Natural killer cell (primary cell): ENCODE results near the gene SPDYC. TPM values are rescaled to one million over a fixed set of nuclear protein-coding genes. Genes with fewer than 3 reads are reported as not detected.

Experiments used
- ATAC-seq, 3 donors: fragments of 150-1000 bp in 2 of 3; fragments of 200-7000 bp in 1 of 3; cut with Tn5 transposase; 1 replicate in 1 of 3; 2 replicates in 2 of 3; pipeline ENCODE4 v1.10.0; 2021; ENCODE audit warnings: mild to moderate bottlenecking in 2 of 3, moderate library complexity in 2 of 3
- DNase-seq, 2 donors: peaks; one replicate each; pipeline versions ENCODE4 v3.0.0 to v3.0.0-alpha.2; 2013 to 2021; ENCODE audit warnings: mixed read lengths in 1 of 2
- H3K27ac ChIP-seq: one replicate; pipeline ENCODE4 v1.5.1; 2013; ENCODE audit warnings: mild to moderate bottlenecking, low read length
- H3K27me3 ChIP-seq: one replicate; pipeline ENCODE4 v1.6.1; 2013; ENCODE audit warnings: low read length; ENCODE audit not compliant: control insufficient read depth, insufficient read depth
- H3K36me3 ChIP-seq: one replicate; pipeline ENCODE4 v1.6.1; 2013; ENCODE audit warnings: low read length; ENCODE audit not compliant: control insufficient read depth, insufficient read depth
- H3K4me1 ChIP-seq: one replicate; pipeline ENCODE4 v1.6.1; 2013; ENCODE audit warnings: low read length; ENCODE audit not compliant: control insufficient read depth, insufficient read depth
- H3K4me3 ChIP-seq: one replicate; pipeline ENCODE4 v1.5.1; 2013; ENCODE audit warnings: low read length
- H3K9me3 ChIP-seq: one replicate; pipeline ENCODE4 v1.6.1; 2013; ENCODE audit warnings: low read length; ENCODE audit not compliant: control insufficient read depth, insufficient read depth
- H3K27ac Mint-ChIP-seq, 2 donors: one replicate each; pipeline ENCODE4 v1.8.0; 2022; ENCODE audit warnings: mild to moderate bottlenecking in 2 of 2, mixed read lengths in 2 of 2, moderate library complexity in 1 of 2
- H3K27me3 Mint-ChIP-seq, 2 donors: one replicate each; pipeline ENCODE4 v1.8.0; 2022; ENCODE audit warnings: low read depth in 2 of 2, mixed read lengths in 2 of 2
- H3K36me3 Mint-ChIP-seq: one replicate; pipeline ENCODE4 v1.8.0; 2022; ENCODE audit warnings: mixed read lengths
- H3K4me1 Mint-ChIP-seq, 2 donors: one replicate each; pipeline ENCODE4 v1.8.0; 2022; ENCODE audit warnings: mixed read lengths in 2 of 2
- H3K4me3 Mint-ChIP-seq: one replicate; pipeline ENCODE4 v1.8.0; 2022; ENCODE audit warnings: mild to moderate bottlenecking, moderate library complexity, mixed read lengths
- H3K9me3 Mint-ChIP-seq, 2 donors: one replicate each; pipeline ENCODE4 v1.8.0; 2022; ENCODE audit warnings: mixed read lengths in 2 of 2
- CTCF ChIP-seq: fragments of 200-600 bp; IDR thresholded peaks from one replicate; pipeline ENCODE4 v1.8.0; 2022; ENCODE audit warnings: antibody characterized with exemption
- WGBS: methylation state at CpG from one replicate; pipeline ENCODE4 v1.1.7; 2013; ENCODE audit warnings: missing lambda C conversion rate; ENCODE audit not compliant: insufficient coverage; 5-methylcytosine and 5-hydroxymethylcytosine counted together
- intact Hi-C: fragments of 100-400 bp; cut with micrococcal nuclease; formaldehyde crosslinking; loops from one replicate; pipeline ENCODE4 v1.14.2; 2022
- total RNA-seq, 4 donors: library from RNA; stranded (reverse); fragments of 120-200 nt in 1 of 4; gene quantifications; one replicate each; pipeline versions ENCODE4 v1.2.3 to v1.2.4, GENCODE V29; 2013 to 2022

Gene SPDYC
- total RNA-seq, 3 donors from 2014 or later (not counting 1 experiment from before 2014, with no cell fraction given), result not detected

- Mint-ChIP-seq H3K4me1 (peaks cover 14 to 34% of the 10 kb centered on the region in 2 donors), H3K36me3 (no peaks in the 10 kb centered on the region), H3K9me3 (no peaks in the 10 kb centered on the region), H3K27ac (no peak overlapping the region), H3K4me3 (no peak overlapping the region), H3K27me3 (no peaks in the 10 kb centered on the region)
- no peak for ATAC-seq
- Histone ChIP-seq H3K4me3 (no peak overlapping the region), H3K4me1 (peaks cover 42% of the 10 kb centered on the region), H3K27ac (no peak overlapping the region), H3K9me3 (no peaks in the 10 kb centered on the region), H3K27me3 (no peaks in the 10 kb centered on the region), H3K36me3 (peaks cover 76% of the 10 kb centered on the region)
- WGBS, result 85% methylated on average over 12 of the region's 13 CpGs
- intact Hi-C loops, result no loop called here
- no peak for TF ChIP-seq CTCF
- DNase-seq, result peak in 1 of 2 donors; percentile 6
Observed at GRCh38 chr11:65129649-65130441, 40.2 kb upstream of the SPDYC start.

- H3K9me3 ChIP-seq, result no peaks in the 10 kb centered on the region
- H3K27ac ChIP-seq, result no peak overlapping the region
- no peak overlapping the region for H3K4me3 ChIP-seq
- Mint-ChIP-seq H3K27me3 (no peaks in the 10 kb centered on the region), H3K4me3 (no peak overlapping the region), H3K36me3 (no peaks in the 10 kb centered on the region), H3K4me1 (peaks cover 23 to 43% of the 10 kb centered on the region in 2 donors), H3K9me3 (no peaks in the 10 kb centered on the region), H3K27ac (peak overlapping the region in 1 of 2 donors; percentile 30)
- H3K4me1 ChIP-seq, result peaks cover 50% of the 10 kb centered on the region
- ATAC-seq (no peak), DNase-seq (no peak)
- TF ChIP-seq CTCF, result no peak
- WGBS, result 83% methylated on average over 19 of the region's 19 CpGs
- H3K36me3 ChIP-seq, result peaks cover 66% of the 10 kb centered on the region
- no peaks in the 10 kb centered on the region for H3K27me3 ChIP-seq
- intact Hi-C loops, result no loop called here
Observed at GRCh38 chr11:65130631-65131416, 39.2 kb upstream of the SPDYC start.

- no peaks in the 10 kb centered on the region for H3K9me3 Mint-ChIP-seq
- Histone ChIP-seq H3K27me3 (no peaks in the 10 kb centered on the region), H3K27ac (no peak overlapping the region), H3K36me3 (peaks cover 62% of the 10 kb centered on the region), H3K9me3 (no peaks in the 10 kb centered on the region), H3K4me1 (peaks cover 53% of the 10 kb centered on the region), H3K4me3 (no peak overlapping the region)
- H3K4me1 Mint-ChIP-seq, result peaks cover 29 to 49% of the 10 kb centered on the region in 2 donors
- ATAC-seq, result no peak
- no peaks in the 10 kb centered on the region for H3K27me3 Mint-ChIP-seq
- TF ChIP-seq CTCF, result no peak
- DNase-seq, result peak in 1 of 2 donors; percentile 7
- 66% methylated on average over 3 of the region's 3 CpGs for WGBS
- intact Hi-C loops, result no loop called here
- H3K27ac Mint-ChIP-seq, result peak overlapping the region in 1 of 2 donors; percentile 30
- no peak overlapping the region for H3K4me3 Mint-ChIP-seq
- H3K36me3 Mint-ChIP-seq, result no peaks in the 10 kb centered on the region
Observed at GRCh38 chr11:65131417-65131776, 38.6 kb upstream of the SPDYC start.
